ENCODE measurements around the gene TAF12.

DNA sequence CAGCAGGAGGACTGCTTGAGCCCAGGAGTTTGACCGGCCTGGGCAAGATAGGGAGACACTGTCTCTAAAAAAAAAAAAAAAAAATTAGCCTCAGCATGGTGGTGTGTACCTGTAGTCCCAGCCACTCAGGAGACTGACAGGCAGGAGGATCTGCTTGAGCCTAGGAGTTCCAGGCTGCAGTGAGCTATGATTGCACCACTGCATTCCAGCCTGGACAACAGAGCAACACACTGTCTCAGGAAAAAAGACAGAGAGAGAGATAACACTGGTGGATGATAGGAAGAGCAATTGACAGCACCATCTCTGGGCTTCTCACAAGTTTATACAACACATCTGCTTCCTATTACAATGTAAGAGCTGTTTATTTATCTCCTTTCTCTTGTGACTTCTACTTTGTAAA is 3.2 kb upstream of the TAF12 start:
- TF ChIP-seq POLR2A (IDR thresholded peaks at IDR 0.05) (no peak), CTCF (IDR thresholded peaks at IDR 0.05 in 4 of 5, conservative IDR thresholded peaks at IDR 0.05 in 1 of 5) (no peak)

All from gastrocnemius medialis (tissue), 4 donors.